Gastroesophageal sphincter (tissue), 4 donors: Measurements from ENCODE around the gene SRCIN1. TPM values are rescaled to one million over a fixed set of nuclear protein-coding genes. Genes with fewer than 3 reads are reported as not detected.

ENCODE experiments used
- ATAC-seq: fragments of 150-250 bp; one replicate; pipeline ENCODE4 v1.9.1; 2016; ENCODE audit warnings: mild to moderate bottlenecking, moderate library complexity
- H3K27ac ChIP-seq, 4 donors: fragments of 200-600 bp; sonication (generic) in 3 of 4; 1 replicate in 3 of 4; 2 replicates in 1 of 4; pipeline ENCODE4 v1.5.1; 2016 to 2019
- H3K27me3 ChIP-seq: fragments of 200-600 bp; sonication (generic); one replicate; pipeline ENCODE4 v1.5.1; 2019
- H3K36me3 ChIP-seq, 2 donors: fragments of 200-600 bp; sonication (generic); one replicate each; pipeline ENCODE4 v1.5.1; 2019; ENCODE audit warnings: control low read depth in 1 of 2
- H3K4me1 ChIP-seq, 3 donors: fragments of 200-600 bp; sonication (generic); 1 replicate in 2 of 3; 2 replicates in 1 of 3; pipeline ENCODE4 v1.5.1; 2016 to 2019; ENCODE audit warnings: control low read depth in 2 of 3
- H3K4me3 ChIP-seq, 2 donors: fragments of 200-600 bp; sonication (generic); one replicate each; pipeline ENCODE4 v1.5.1; 2019; ENCODE audit warnings: mild to moderate bottlenecking in 1 of 2, moderate library complexity in 1 of 2
- H3K9me3 ChIP-seq, 3 donors: fragments of 200-600 bp; sonication (generic); one replicate each; pipeline ENCODE4 v1.5.1; 2017 to 2019; ENCODE audit warnings: control low read depth in 2 of 3
- EP300 ChIP-seq: sonication (generic); formaldehyde crosslinking; IDR thresholded peaks from one replicate; pipeline ENCODE4 v1.6.1; 2017; ENCODE audit warnings: antibody characterized with exemption, mild to moderate bottlenecking
- POLR2A ChIP-seq, 2 donors: fragments of 450-650 bp; IDR thresholded peaks; one replicate each; pipeline ENCODE4 v1.6.1; 2017; ENCODE audit warnings: antibody characterized with exemption in 2 of 2, mild to moderate bottlenecking in 2 of 2, moderate library complexity in 1 of 2
- POLR2AphosphoS5 ChIP-seq: sonication (generic); formaldehyde crosslinking; IDR thresholded peaks from one replicate; pipeline ENCODE4 v1.6.1; 2017; ENCODE audit warnings: antibody characterized with exemption
- WGBS, 2 donors: methylation state at CpG; one replicate each; pipeline ENCODE4 v1.1.5; 2018; ENCODE audit warnings: low coverage in 1 of 2; 5-methylcytosine and 5-hydroxymethylcytosine counted together
- total RNA-seq, 4 donors: library from RNA; depleted of rRNA; stranded (reverse); fragments of >200 nt; gene quantifications; one replicate each; pipeline ENCODE4 v1.1.0, GENCODE V29; 2016
- TF ChIP-seq, protein P1 (sequence below), 4 experiments: fragments of 200-600 bp in 2 of 4; fragments of 450-650 bp in 2 of 4; sonication (generic) in 1 of 4; IDR thresholded peaks; one replicate each; pipeline ENCODE4 v1.5.1; 2017 to 2019; ENCODE audit warnings: antibody characterized with exemption in 4 of 4, mild to moderate bottlenecking in 2 of 4, moderate library complexity in 2 of 4

Gene SRCIN1
- total RNA-seq, 4 donors from 2014 or later = 0.67 to 2.6 (median 1.5) TPM

- H3K9me3 ChIP-seq = no peaks in the 10 kb centered on the region
- TF ChIP-seq POLR2AphosphoS5 (no peak), EP300 (no peak), POLR2A (IDR thresholded peaks at IDR 0.05) (no peak)
- TF ChIP-seq, protein P1, sequence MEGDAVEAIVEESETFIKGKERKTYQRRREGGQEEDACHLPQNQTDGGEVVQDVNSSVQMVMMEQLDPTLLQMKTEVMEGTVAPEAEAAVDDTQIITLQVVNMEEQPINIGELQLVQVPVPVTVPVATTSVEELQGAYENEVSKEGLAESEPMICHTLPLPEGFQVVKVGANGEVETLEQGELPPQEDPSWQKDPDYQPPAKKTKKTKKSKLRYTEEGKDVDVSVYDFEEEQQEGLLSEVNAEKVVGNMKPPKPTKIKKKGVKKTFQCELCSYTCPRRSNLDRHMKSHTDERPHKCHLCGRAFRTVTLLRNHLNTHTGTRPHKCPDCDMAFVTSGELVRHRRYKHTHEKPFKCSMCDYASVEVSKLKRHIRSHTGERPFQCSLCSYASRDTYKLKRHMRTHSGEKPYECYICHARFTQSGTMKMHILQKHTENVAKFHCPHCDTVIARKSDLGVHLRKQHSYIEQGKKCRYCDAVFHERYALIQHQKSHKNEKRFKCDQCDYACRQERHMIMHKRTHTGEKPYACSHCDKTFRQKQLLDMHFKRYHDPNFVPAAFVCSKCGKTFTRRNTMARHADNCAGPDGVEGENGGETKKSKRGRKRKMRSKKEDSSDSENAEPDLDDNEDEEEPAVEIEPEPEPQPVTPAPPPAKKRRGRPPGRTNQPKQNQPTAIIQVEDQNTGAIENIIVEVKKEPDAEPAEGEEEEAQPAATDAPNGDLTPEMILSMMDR (IDR thresholded peaks at IDR 0.05) = no peak
- WGBS, 2 donors = 12 to 19% methylated on average over 3 to 5 of the region's 15 CpGs
- H3K4me1 ChIP-seq = peaks cover 0 to 60% (median 32%) of the 10 kb centered on the region in 3 donors
- H3K27me3 ChIP-seq = peaks cover 88% of the 10 kb centered on the region
- H3K4me3 ChIP-seq = no peak overlapping the region
- no peaks in the 10 kb centered on the region for H3K36me3 ChIP-seq
- no peak for ATAC-seq
- no peak overlapping the region for H3K27ac ChIP-seq
These were observed 45.0 kb downstream of the SRCIN1 start for GRCh38 chr17:38560503-38561318.

GRCh38 chr17:38559880-38560230, 45.9 kb downstream of the SRCIN1 start:
- H3K9me3 ChIP-seq = no peaks in the 10 kb centered on the region
- H3K4me1 ChIP-seq = peaks cover 0 to 60% (median 32%) of the 10 kb centered on the region in 3 donors
- H3K27me3 ChIP-seq = peaks cover 87% of the 10 kb centered on the region
- H3K36me3 ChIP-seq = no peaks in the 10 kb centered on the region
- no peak overlapping the region for H3K27ac ChIP-seq
- 0 to 20% methylated on average over 1 to 3 of the region's 6 CpGs for WGBS, 2 donors
- ATAC-seq = no peak
- H3K4me3 ChIP-seq = peak overlapping the region in 1 of 2 donors; percentile 51
- TF ChIP-seq POLR2A (IDR thresholded peaks at IDR 0.05) = no peak
- TF ChIP-seq POLR2AphosphoS5 = no peak
- no peak for TF ChIP-seq EP300
- TF ChIP-seq, protein P1 (IDR thresholded peaks at IDR 0.05) = no peak

DNA sequence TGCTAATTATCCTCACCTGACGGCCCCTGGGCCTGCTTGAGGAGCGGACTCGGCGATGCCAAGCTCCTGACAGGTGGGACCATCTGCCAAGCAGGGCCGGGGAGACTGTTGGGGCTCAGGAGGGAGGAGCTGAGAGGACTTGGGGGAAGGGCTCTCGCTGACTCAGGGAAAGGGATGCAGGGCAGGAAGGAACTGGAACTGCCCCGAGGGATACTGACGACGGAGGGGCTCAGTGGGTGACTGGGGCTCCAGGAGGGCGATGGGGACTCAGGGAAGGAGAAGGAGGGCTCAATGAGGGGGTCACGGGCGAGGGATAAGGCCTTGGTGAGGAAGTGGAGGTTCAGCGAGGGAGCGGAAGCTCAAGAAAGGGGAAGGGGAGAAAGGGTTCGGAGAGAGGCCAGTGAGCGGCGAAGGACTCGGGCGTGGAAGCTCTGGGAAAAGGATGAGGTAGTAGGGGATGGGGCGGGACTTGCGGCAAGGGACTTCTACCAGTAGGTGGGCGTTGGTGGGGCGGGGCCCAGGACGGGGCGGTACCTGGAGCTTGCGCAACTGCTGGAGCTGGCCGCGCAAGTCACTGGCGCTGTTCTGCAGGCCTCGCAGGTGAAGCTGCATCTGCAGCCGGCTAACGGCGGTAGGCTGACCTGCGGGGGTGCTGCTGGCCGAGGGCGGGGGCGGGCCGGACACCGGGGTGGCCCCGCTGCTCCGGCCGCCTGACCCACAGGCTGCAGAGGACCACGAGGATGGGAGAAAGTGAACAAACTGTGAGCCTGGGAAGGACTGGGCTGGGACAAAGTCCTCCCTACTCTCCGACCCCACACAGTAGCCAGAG, 46.5 kb downstream of the SRCIN1 start:
- Histone ChIP-seq H3K36me3 (no peaks in the 10 kb centered on the region), H3K27me3 (peaks cover 86% of the 10 kb centered on the region), H3K4me1 (peaks cover 0 to 58% (median 32%) of the 10 kb centered on the region in 3 donors), H3K4me3 (peak overlapping the region in 1 of 2 donors; percentile 51), H3K9me3 (no peaks in the 10 kb centered on the region), H3K27ac (peak overlapping the region in 1 of 4 donors; percentile 58)
- ATAC-seq = peak; percentile 40
- TF ChIP-seq POLR2AphosphoS5 = no peak
- no peak for TF ChIP-seq EP300
- TF ChIP-seq, protein P1 (IDR thresholded peaks at IDR 0.05) = peak in 2 of 4 experiments; percentile 23 to 29
- TF ChIP-seq POLR2A (IDR thresholded peaks at IDR 0.05) = no peak
- 2 to 9% methylated on average over 18 to 29 of the region's 44 CpGs for WGBS, 2 donors

GRCh38 chr17:38558728-38559050, 47.1 kb downstream of the SRCIN1 start:
- 0% methylated on average over 1 to 9 of the region's 10 CpGs for WGBS, 2 donors
- H3K27ac ChIP-seq = peak overlapping the region in 2 of 4 donors; percentile 26 to 58

More at GRCh38 chr17:38558728-38559050, 47.1 kb downstream of the SRCIN1 start:
- H3K9me3 ChIP-seq = no peaks in the 10 kb centered on the region
- ATAC-seq = no peak
- H3K4me1 ChIP-seq = peaks cover 0 to 52% (median 32%) of the 10 kb centered on the region in 3 donors
- H3K4me3 ChIP-seq = peak overlapping the region; percentile 11 to 51
- no peaks in the 10 kb centered on the region for H3K36me3 ChIP-seq
- peaks cover 85% of the 10 kb centered on the region for H3K27me3 ChIP-seq
- TF ChIP-seq, protein P1 (IDR thresholded peaks at IDR 0.05) = no peak
- no peak for TF ChIP-seq EP300
- no peak for TF ChIP-seq POLR2AphosphoS5
- TF ChIP-seq POLR2A (IDR thresholded peaks at IDR 0.05) = no peak
